ENCODE data around the gene GLOD4.

GRCh38 chr17:826778-827177 is 44.7 kb upstream of the GLOD4 start:
- TF ChIP-seq CTCF (IDR thresholded peaks at IDR 0.05 in 8 of 11, conservative IDR thresholded peaks at IDR 0.05 in 3 of 11) (no peak), POLR2A (IDR thresholded peaks at IDR 0.05) (no peak), POLR2AphosphoS5 (IDR thresholded peaks at IDR 0.05) (no peak)

Measured in spleen (tissue), 7 donors.